Measurements from ENCODE around the gene NPIPB2. TPM values are rescaled to one million over a fixed set of nuclear protein-coding genes. Genes with fewer than 3 reads are reported as not detected.

NPIPB2 gene
- total and polyA plus RNA-seq, 2 of the 8 experiments (the other 6 are each of a cell fraction or from before 2014, with no cell fraction given): 7.5 to 8.3 TPM

DNA sequence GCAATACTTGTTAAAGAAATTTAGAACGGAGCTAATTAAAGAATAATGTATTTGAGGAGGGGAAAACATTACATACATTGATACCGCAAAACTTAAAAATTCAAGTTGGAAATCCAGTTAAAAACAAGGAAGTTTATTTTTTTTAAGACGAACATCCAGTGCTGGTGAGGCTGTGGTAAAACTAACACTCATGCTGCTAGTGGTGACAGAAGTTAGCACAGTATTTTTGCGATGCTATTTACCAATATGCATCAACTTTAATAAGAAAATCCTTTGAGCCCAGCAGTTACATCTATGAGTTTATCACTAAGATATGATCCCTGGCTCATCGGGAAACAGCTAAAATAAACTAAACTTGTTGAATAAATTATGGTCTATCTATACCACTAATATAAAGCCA, 57.8 kb downstream of the NPIPB2 start:
- Histone ChIP-seq H3K23ac (ENCODE audit: insufficient read length) (no peak overlapping the region), H2BK120ac (replicated peaks; ENCODE audit: low read depth, low read length) (no peak overlapping the region), H3K4me3 (ENCODE audit: extremely low read depth in 1 of 4, insufficient read depth in 2 of 4, low read depth in 3 of 4, low read length in 4 of 4) (no peak overlapping the region), H4K5ac (ENCODE audit: insufficient read length, low read depth, low read length) (no peak overlapping the region), H2AFZ (ENCODE audit: low read length) (no peak overlapping the region), H4K20me1 (replicated peaks in 1 of 2; ENCODE audit: control insufficient read depth in 1 of 2, insufficient read depth in 2 of 2, low read length in 2 of 2) (no peaks in the 10 kb centered on the region), H3K56ac (replicated peaks; ENCODE audit: insufficient read length, low read depth, low read length) (no peak overlapping the region), H3K36me3 (ENCODE audit: control insufficient read depth in 2 of 4, insufficient read depth in 4 of 4, low read length in 3 of 4) (peaks cover 17 to 67% (median 53%) of the 10 kb centered on the region in 4 experiments), H3K18ac (ENCODE audit: extremely low read depth, low read length) (no peak overlapping the region), H3K9ac (replicated peaks in 1 of 4; ENCODE audit: extremely low read depth in 1 of 4, low read depth in 3 of 4, low read length in 3 of 4) (no peak overlapping the region), H4K91ac (replicated peaks; ENCODE audit: insufficient read length, low read length) (no peak overlapping the region), H3K4me2 (ENCODE audit: insufficient read depth in 1 of 2, low read depth in 2 of 2, low read length in 2 of 2) (no peak overlapping the region), H3K4ac (replicated peaks; ENCODE audit: insufficient read length, low read depth, low read length) (no peak overlapping the region), H3K79me1 (ENCODE audit: low read depth, low read length) (no peaks in the 10 kb centered on the region), H2AK5ac (ENCODE audit: low read depth, low read length) (no peak overlapping the region), H3K23me2 (ENCODE audit: low read depth, low read length) (no peaks in the 10 kb centered on the region), H4K8ac (ENCODE audit: extremely low read depth, insufficient read depth, low read length) (no peak overlapping the region), H3K9me3 (ENCODE audit: insufficient read depth in 2 of 2, low read depth in 1 of 2, low read length in 1 of 2) (no peaks in the 10 kb centered on the region), H2BK20ac (ENCODE audit: low read length) (no peak overlapping the region), H2BK5ac (ENCODE audit: low read depth, low read length) (no peak overlapping the region), H3K27me3 (replicated peaks in 1 of 4; ENCODE audit: control insufficient read depth in 3 of 4, extremely low read depth in 1 of 4, insufficient read depth in 3 of 4, low read length in 3 of 4) (no peaks in the 10 kb centered on the region), H2BK12ac (ENCODE audit: low read depth, low read length) (no peak overlapping the region), H2BK15ac (ENCODE audit: low read length) (no peak overlapping the region), H3K27ac (ENCODE audit: low read depth, low read length) (no peak overlapping the region), H3K4me1 (replicated peaks in 1 of 4; ENCODE audit: control insufficient read depth in 3 of 4, insufficient read depth in 4 of 4, low read length in 3 of 4) (no peaks in the 10 kb centered on the region), H3K79me2 (ENCODE audit: control insufficient read depth in 1 of 2, insufficient read depth in 2 of 2, low read length in 2 of 2) (no peaks in the 10 kb centered on the region), H3K14ac (ENCODE audit: insufficient read length) (no peak overlapping the region)
- DNase-seq (ENCODE audit: low read depth in 1 of 2, low spot score in 2 of 2) (no peak), FAIRE-seq (no peak)
- CTCF ChIA-PET (ENCODE audit: partially characterized antibody): interaction anchor here (0.6 to 1.2 kb wide), 3 partner anchors 13 to 292 kb away, joined by 3 to 4 read pairs (median 4); no protein-coding TSS in a partner anchor
- WGBS, 2 experiments (ENCODE audit: extremely low coverage in 1 of 2, insufficient coverage in 1 of 2, insufficient read length in 1 of 2, insufficient replicate concordance in 2 of 2, low coverage in 1 of 2, low lambda C conversion rate in 2 of 2, missing lambda C conversion rate in 1 of 2): 95% methylated on average over 5 of the region's 5 CpGs; no CpG with 5 or more reads in 1 of the 2 experiments
- POLR2A ChIA-PET (ENCODE audit: partially characterized antibody): no interaction called here
- TF ChIP-seq KDM1A (IDR thresholded peaks at IDR 0.05; ENCODE audit: borderline replicate concordance, low read length) (no peak), FOSL1 (IDR thresholded peaks at IDR 0.05; ENCODE audit: insufficient read depth, low read depth, low read length) (no peak), RXRA (IDR thresholded peaks at IDR 0.05; ENCODE audit: insufficient read depth, low read depth, low read length) (no peak), ASH2L (IDR thresholded peaks at IDR 0.05; ENCODE audit: low read length) (no peak), PHF8 (conservative IDR thresholded peaks at IDR 0.05; ENCODE audit: low read depth, low read length) (no peak), RAD21 (IDR thresholded peaks at IDR 0.05 in 1 of 2, conservative IDR thresholded peaks at IDR 0.05 in 1 of 2; ENCODE audit: low read depth in 2 of 2, low read length in 2 of 2) (no peak), POLR2AphosphoS5 (IDR thresholded peaks at IDR 0.05; ENCODE audit: low read depth, low read length) (no peak), BACH1 (IDR thresholded peaks at IDR 0.05; ENCODE audit: low read length) (no peak), JUN (IDR thresholded peaks at IDR 0.05; ENCODE audit: low read depth, low read length) (no peak), TAF7 (optimal IDR thresholded peaks at IDR 0.05; ENCODE audit: borderline replicate concordance, low read depth, low read length) (no peak), ATF2 (IDR thresholded peaks at IDR 0.05; ENCODE audit: low read length) (no peak)
- TF ChIP-seq, protein P1, sequence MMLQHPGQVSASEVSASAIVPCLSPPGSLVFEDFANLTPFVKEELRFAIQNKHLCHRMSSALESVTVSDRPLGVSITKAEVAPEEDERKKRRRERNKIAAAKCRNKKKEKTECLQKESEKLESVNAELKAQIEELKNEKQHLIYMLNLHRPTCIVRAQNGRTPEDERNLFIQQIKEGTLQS (IDR thresholded peaks at IDR 0.05; ENCODE audit: insufficient read depth, low read depth, low read length): no peak

All from H1 (cell line).